ENCODE results near the gene ABCA13.

ABCA13 gene

GRCh38 chr7:48511080-48511479 lies 339.8 kb downstream of the ABCA13 start:
- CTCF ChIA-PET = no interaction called here
- Histone ChIP-seq H3K4me1 (ENCODE audit: control insufficient read depth, insufficient read depth, low read length) (no peaks in the 10 kb centered on the region), H3K36me3 (ENCODE audit: control insufficient read depth in 2 of 2, insufficient read depth in 1 of 2, low read length in 2 of 2) (no peaks in the 10 kb centered on the region), H3K27ac (ENCODE audit: extremely low read depth, low read depth, low read length) (no peak overlapping the region), H3K4me3 (ENCODE audit: low read depth, low read length) (no peak overlapping the region), H3K9me3 (ENCODE audit: control insufficient read depth, insufficient read depth, low read depth, low read length) (no peaks in the 10 kb centered on the region)
- TF ChIP-seq ZNF449 (tag by site-specific recombination; IDR thresholded peaks at IDR 0.05) = no peak
- TF ChIP-seq, protein P1, sequence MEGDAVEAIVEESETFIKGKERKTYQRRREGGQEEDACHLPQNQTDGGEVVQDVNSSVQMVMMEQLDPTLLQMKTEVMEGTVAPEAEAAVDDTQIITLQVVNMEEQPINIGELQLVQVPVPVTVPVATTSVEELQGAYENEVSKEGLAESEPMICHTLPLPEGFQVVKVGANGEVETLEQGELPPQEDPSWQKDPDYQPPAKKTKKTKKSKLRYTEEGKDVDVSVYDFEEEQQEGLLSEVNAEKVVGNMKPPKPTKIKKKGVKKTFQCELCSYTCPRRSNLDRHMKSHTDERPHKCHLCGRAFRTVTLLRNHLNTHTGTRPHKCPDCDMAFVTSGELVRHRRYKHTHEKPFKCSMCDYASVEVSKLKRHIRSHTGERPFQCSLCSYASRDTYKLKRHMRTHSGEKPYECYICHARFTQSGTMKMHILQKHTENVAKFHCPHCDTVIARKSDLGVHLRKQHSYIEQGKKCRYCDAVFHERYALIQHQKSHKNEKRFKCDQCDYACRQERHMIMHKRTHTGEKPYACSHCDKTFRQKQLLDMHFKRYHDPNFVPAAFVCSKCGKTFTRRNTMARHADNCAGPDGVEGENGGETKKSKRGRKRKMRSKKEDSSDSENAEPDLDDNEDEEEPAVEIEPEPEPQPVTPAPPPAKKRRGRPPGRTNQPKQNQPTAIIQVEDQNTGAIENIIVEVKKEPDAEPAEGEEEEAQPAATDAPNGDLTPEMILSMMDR (tag by site-specific recombination; IDR thresholded peaks at IDR 0.05) = no peak
- no peak for TF ChIP-seq ZNF24 (tag by site-specific recombination; IDR thresholded peaks at IDR 0.05)
- TF ChIP-seq ZNF837 (tag by site-specific recombination; IDR thresholded peaks at IDR 0.05) = no peak
- TF ChIP-seq RBAK (tag by site-specific recombination; IDR thresholded peaks at IDR 0.05) = no peak
- TF ChIP-seq BCL6B (tag by site-specific recombination; IDR thresholded peaks at IDR 0.05) = no peak
- TF ChIP-seq, protein P2, sequence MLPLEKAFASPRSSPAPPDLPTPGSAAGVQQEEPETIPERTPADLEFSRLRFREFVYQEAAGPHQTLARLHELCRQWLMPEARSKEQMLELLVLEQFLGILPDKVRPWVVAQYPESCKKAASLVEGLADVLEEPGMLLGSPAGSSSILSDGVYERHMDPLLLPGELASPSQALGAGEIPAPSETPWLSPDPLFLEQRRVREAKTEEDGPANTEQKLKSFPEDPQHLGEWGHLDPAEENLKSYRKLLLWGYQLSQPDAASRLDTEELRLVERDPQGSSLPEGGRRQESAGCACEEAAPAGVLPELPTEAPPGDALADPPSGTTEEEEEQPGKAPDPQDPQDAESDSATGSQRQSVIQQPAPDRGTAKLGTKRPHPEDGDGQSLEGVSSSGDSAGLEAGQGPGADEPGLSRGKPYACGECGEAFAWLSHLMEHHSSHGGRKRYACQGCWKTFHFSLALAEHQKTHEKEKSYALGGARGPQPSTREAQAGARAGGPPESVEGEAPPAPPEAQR (tag by site-specific recombination; IDR thresholded peaks at IDR 0.05) = no peak
- TF ChIP-seq GFI1B (tag by site-specific recombination; IDR thresholded peaks at IDR 0.05) = no peak
- POLR2A ChIA-PET = no interaction called here

DNA sequence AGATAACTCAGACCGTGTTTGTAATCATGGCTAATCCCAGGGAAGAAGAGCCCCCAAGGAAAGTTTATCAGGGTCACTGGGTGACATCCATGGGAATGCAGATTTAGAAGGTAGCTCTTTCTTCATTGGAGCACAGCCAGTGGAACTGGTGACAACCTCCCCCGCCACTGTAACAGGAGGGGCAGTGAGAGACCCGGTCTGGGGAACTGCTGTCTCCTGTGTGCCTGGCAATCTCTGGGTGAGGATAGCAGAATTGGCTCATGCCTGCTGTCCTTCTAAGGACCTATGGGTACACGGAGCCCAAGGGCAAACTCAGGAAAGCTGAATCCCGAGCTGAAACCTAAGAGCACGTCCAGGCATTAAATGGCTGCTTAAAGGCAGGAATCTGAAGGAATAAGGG lies 341.6 kb downstream of the ABCA13 start:
- CTCF ChIA-PET = no interaction called here
- POLR2A ChIA-PET = no interaction called here
- no peaks in the 10 kb centered on the region for H3K9me3 ChIP-seq (ENCODE audit: control insufficient read depth, insufficient read depth, low read depth, low read length)
- no peak overlapping the region for H3K27ac ChIP-seq (ENCODE audit: extremely low read depth, low read depth, low read length)
- TF ChIP-seq ZNF658 (tag by site-specific recombination; IDR thresholded peaks at IDR 0.05) (no peak), ZNF747 (tag by site-specific recombination; IDR thresholded peaks at IDR 0.05) (no peak), ZNF701 (tag by site-specific recombination; IDR thresholded peaks at IDR 0.05) (no peak)
- TF ChIP-seq, protein P3, sequence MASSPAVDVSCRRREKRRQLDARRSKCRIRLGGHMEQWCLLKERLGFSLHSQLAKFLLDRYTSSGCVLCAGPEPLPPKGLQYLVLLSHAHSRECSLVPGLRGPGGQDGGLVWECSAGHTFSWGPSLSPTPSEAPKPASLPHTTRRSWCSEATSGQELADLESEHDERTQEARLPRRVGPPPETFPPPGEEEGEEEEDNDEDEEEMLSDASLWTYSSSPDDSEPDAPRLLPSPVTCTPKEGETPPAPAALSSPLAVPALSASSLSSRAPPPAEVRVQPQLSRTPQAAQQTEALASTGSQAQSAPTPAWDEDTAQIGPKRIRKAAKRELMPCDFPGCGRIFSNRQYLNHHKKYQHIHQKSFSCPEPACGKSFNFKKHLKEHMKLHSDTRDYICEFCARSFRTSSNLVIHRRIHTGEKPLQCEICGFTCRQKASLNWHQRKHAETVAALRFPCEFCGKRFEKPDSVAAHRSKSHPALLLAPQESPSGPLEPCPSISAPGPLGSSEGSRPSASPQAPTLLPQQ (tag by site-specific recombination; IDR thresholded peaks at IDR 0.05) = no peak
- no peaks in the 10 kb centered on the region for H3K36me3 ChIP-seq (ENCODE audit: control insufficient read depth in 2 of 2, insufficient read depth in 1 of 2, low read length in 2 of 2)
- H3K4me3 ChIP-seq (ENCODE audit: low read depth, low read length) = no peak overlapping the region
- H3K4me1 ChIP-seq (ENCODE audit: control insufficient read depth, insufficient read depth, low read length) = no peaks in the 10 kb centered on the region

GRCh38 chr7:48515171-48515570 lies 343.9 kb downstream of the ABCA13 start:
- no peaks in the 10 kb centered on the region for H3K36me3 ChIP-seq (ENCODE audit: control insufficient read depth in 2 of 2, insufficient read depth in 1 of 2, low read length in 2 of 2)
- no peaks in the 10 kb centered on the region for H3K9me3 ChIP-seq (ENCODE audit: control insufficient read depth, insufficient read depth, low read depth, low read length)
- no peak overlapping the region for H3K4me3 ChIP-seq (ENCODE audit: low read depth, low read length)
- H3K4me1 ChIP-seq (ENCODE audit: control insufficient read depth, insufficient read depth, low read length) = no peaks in the 10 kb centered on the region
- CTCF ChIA-PET = interaction anchor here (0.7 kb wide), 1 partner anchor 930 kb away, joined by 3 read pairs; no protein-coding TSS in a partner anchor
- no peak overlapping the region for H3K27ac ChIP-seq (ENCODE audit: extremely low read depth, low read depth, low read length)
- POLR2A ChIA-PET = no interaction called here
- TF ChIP-seq, protein P4, sequence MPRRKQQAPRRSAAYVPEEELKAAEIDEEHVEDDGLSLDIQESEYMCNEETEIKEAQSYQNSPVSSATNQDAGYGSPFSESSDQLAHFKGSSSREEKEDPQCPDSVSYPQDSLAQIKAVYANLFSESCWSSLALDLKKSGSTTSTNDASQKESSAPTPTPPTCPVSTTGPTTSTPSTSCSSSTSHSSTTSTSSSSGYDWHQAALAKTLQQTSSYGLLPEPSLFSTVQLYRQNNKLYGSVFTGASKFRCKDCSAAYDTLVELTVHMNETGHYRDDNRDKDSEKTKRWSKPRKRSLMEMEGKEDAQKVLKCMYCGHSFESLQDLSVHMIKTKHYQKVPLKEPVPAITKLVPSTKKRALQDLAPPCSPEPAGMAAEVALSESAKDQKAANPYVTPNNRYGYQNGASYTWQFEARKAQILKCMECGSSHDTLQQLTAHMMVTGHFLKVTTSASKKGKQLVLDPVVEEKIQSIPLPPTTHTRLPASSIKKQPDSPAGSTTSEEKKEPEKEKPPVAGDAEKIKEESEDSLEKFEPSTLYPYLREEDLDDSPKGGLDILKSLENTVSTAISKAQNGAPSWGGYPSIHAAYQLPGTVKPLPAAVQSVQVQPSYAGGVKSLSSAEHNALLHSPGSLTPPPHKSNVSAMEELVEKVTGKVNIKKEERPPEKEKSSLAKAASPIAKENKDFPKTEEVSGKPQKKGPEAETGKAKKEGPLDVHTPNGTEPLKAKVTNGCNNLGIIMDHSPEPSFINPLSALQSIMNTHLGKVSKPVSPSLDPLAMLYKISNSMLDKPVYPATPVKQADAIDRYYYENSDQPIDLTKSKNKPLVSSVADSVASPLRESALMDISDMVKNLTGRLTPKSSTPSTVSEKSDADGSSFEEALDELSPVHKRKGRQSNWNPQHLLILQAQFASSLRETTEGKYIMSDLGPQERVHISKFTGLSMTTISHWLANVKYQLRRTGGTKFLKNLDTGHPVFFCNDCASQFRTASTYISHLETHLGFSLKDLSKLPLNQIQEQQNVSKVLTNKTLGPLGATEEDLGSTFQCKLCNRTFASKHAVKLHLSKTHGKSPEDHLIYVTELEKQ (tag by site-specific recombination; IDR thresholded peaks at IDR 0.05; ENCODE audit: borderline replicate concordance) = no peak
- TF ChIP-seq, protein P5, sequence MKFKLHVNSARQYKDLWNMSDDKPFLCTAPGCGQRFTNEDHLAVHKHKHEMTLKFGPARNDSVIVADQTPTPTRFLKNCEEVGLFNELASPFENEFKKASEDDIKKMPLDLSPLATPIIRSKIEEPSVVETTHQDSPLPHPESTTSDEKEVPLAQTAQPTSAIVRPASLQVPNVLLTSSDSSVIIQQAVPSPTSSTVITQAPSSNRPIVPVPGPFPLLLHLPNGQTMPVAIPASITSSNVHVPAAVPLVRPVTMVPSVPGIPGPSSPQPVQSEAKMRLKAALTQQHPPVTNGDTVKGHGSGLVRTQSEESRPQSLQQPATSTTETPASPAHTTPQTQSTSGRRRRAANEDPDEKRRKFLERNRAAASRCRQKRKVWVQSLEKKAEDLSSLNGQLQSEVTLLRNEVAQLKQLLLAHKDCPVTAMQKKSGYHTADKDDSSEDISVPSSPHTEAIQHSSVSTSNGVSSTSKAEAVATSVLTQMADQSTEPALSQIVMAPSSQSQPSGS (tag by site-specific recombination; IDR thresholded peaks at IDR 0.05; ENCODE audit: low read depth) = no peak
- TF ChIP-seq OSR2 (tag by site-specific recombination; IDR thresholded peaks at IDR 0.05) (no peak), ZNF571 (tag by site-specific recombination; IDR thresholded peaks at IDR 0.05) (no peak), KLF1 (tag by site-specific recombination; IDR thresholded peaks at IDR 0.05) (no peak), SP3 (tag by site-specific recombination; IDR thresholded peaks at IDR 0.05) (no peak), ZNF292 (tag by site-specific recombination; IDR thresholded peaks at IDR 0.05; ENCODE audit: borderline replicate concordance, low read depth) (no peak), ZNF37A (tag by site-specific recombination; IDR thresholded peaks at IDR 0.05) (no peak)
